HepG2 (cell line): ENCODE results near the gene TBC1D20.

ENCODE experiments used
- GABPA ChIP-seq, 2 experiments: IDR thresholded peaks; 2 replicates each; pipeline ENCODE4 v1.6.1; 2011 to 2016; ENCODE audit warnings: low read depth in 2 of 2, low read length in 1 of 2, missing biosample characterization in 1 of 2, missing genetic modification characterization in 1 of 2
- ZKSCAN1 ChIP-seq: fragments of 150-350 bp; IDR thresholded peaks from 2 replicates; pipeline ENCODE4 v1.6.1; 2014; ENCODE audit warnings: low read length
- ZNF30 ChIP-seq: sonication (generic); formaldehyde crosslinking; IDR thresholded peaks from 2 replicates; pipeline ENCODE4 v1.5.0; 2020; ENCODE audit warnings: mild to moderate bottlenecking, missing genetic modification reagents
- TF ChIP-seq, protein P1 (sequence below): sonication (generic); formaldehyde crosslinking; IDR thresholded peaks from 2 replicates; pipeline ENCODE4 v1.5.0; 2020; ENCODE audit warnings: mild to moderate bottlenecking, missing genetic modification reagents, moderate library complexity

DNA sequence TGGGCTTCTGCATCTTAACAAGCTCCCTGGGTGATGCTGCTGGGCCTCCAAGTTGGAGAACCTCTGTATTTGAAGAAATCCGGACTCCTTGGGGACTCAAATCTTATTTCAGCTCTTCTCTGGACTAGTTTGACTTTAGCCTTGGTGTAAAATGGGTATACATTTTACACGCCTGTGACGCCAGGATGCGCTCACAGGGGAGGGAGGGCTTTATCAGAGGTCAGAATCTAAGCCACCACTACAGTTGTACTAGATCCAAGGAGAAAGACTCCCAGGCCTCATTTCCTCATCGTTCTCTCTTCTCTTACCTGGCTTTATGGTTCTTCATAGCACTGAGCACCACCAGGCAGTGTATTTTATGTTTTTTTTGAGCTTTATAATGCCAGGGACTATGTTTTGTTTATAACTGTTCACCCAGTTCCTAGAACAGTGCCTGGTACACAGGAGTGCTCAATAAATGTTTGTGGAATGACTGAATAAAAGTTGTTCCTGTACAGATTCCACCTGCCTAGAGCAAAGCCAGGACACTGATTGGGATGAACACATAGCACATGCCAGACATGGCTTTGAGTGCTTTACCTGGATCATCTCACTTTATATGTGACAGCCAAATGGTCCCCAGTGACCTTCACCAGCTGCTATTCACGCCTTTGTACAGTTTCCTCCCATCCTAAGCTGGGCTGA is 59.3 kb downstream of the TBC1D20 start:
- no peak for TF ChIP-seq ZNF30 (CRISPR knock-in tag)
- TF ChIP-seq, protein P1, sequence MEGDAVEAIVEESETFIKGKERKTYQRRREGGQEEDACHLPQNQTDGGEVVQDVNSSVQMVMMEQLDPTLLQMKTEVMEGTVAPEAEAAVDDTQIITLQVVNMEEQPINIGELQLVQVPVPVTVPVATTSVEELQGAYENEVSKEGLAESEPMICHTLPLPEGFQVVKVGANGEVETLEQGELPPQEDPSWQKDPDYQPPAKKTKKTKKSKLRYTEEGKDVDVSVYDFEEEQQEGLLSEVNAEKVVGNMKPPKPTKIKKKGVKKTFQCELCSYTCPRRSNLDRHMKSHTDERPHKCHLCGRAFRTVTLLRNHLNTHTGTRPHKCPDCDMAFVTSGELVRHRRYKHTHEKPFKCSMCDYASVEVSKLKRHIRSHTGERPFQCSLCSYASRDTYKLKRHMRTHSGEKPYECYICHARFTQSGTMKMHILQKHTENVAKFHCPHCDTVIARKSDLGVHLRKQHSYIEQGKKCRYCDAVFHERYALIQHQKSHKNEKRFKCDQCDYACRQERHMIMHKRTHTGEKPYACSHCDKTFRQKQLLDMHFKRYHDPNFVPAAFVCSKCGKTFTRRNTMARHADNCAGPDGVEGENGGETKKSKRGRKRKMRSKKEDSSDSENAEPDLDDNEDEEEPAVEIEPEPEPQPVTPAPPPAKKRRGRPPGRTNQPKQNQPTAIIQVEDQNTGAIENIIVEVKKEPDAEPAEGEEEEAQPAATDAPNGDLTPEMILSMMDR (CRISPR knock-in tag) = no peak
- TF ChIP-seq ZKSCAN1 = no peak
- no peak for TF ChIP-seq GABPA (IDR thresholded peaks at IDR 0.05; ENCODE audit: low read depth, low read length)
- no peak for TF ChIP-seq GABPA (CRISPR knock-in tag; IDR thresholded peaks at IDR 0.05; ENCODE audit: low read depth)
